Uterus (tissue), 2 donors: ENCODE results near the gene AK4.
"Not testable (repeated sequence)": the region's sequence is repeated elsewhere in the genome, so short reads cannot be mapped to it uniquely, and the experiment has no call there.

ENCODE experiments used
- POLR2A ChIP-seq, 2 donors: fragments of 450-650 bp; IDR thresholded peaks; one replicate each; pipeline ENCODE4 v1.6.1; 2016; ENCODE audit warnings: antibody characterized with exemption in 2 of 2, mild to moderate bottlenecking in 1 of 2, moderate library complexity in 1 of 2
- TF ChIP-seq, protein P1 (sequence below), 4 experiments: fragments of 200-600 bp in 2 of 4; fragments of 450-650 bp in 2 of 4; sonication (generic) in 2 of 4; IDR thresholded peaks; one replicate each; pipeline ENCODE4 v1.5.1; 2016 to 2019; ENCODE audit warnings: antibody characterized with exemption in 4 of 4, mild to moderate bottlenecking in 2 of 4, moderate library complexity in 1 of 4

DNA sequence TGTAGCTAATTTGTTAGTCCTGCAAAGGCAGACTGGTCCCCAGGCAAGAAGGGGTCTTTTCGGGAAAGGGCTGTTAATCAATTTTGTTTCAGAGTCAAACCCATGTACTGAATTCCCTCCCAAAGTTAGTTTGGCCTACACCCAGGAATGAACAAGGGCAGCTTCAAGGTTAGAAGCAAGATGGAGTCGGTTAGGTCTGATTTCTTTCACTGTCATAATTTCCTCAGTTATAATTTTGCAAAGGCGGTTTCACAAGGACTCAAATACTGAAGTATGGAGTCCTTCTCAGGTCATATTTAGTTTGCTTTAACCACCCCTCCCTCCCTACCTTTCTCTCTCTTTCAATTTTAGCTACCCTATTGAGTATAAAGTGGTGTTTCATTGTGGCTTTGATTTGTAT, 16.1 kb downstream of the AK4 start:
- TF ChIP-seq, protein P1, sequence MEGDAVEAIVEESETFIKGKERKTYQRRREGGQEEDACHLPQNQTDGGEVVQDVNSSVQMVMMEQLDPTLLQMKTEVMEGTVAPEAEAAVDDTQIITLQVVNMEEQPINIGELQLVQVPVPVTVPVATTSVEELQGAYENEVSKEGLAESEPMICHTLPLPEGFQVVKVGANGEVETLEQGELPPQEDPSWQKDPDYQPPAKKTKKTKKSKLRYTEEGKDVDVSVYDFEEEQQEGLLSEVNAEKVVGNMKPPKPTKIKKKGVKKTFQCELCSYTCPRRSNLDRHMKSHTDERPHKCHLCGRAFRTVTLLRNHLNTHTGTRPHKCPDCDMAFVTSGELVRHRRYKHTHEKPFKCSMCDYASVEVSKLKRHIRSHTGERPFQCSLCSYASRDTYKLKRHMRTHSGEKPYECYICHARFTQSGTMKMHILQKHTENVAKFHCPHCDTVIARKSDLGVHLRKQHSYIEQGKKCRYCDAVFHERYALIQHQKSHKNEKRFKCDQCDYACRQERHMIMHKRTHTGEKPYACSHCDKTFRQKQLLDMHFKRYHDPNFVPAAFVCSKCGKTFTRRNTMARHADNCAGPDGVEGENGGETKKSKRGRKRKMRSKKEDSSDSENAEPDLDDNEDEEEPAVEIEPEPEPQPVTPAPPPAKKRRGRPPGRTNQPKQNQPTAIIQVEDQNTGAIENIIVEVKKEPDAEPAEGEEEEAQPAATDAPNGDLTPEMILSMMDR (IDR thresholded peaks at IDR 0.05) = not testable (repeated sequence)
- TF ChIP-seq POLR2A (IDR thresholded peaks at IDR 0.05) = not testable (repeated sequence)
